ENCODE data around the gene ARID5B. TPM values are rescaled to one million over a fixed set of nuclear protein-coding genes. Genes with fewer than 3 reads are reported as not detected.
"Not testable (repeated sequence)": the region's sequence is repeated elsewhere in the genome, so short reads cannot be mapped to it uniquely, and the experiment has no call there.

ARID5B gene
- total RNA-seq, 2 donors from 2014 or later = 67.9 to 90.1 TPM

DNA sequence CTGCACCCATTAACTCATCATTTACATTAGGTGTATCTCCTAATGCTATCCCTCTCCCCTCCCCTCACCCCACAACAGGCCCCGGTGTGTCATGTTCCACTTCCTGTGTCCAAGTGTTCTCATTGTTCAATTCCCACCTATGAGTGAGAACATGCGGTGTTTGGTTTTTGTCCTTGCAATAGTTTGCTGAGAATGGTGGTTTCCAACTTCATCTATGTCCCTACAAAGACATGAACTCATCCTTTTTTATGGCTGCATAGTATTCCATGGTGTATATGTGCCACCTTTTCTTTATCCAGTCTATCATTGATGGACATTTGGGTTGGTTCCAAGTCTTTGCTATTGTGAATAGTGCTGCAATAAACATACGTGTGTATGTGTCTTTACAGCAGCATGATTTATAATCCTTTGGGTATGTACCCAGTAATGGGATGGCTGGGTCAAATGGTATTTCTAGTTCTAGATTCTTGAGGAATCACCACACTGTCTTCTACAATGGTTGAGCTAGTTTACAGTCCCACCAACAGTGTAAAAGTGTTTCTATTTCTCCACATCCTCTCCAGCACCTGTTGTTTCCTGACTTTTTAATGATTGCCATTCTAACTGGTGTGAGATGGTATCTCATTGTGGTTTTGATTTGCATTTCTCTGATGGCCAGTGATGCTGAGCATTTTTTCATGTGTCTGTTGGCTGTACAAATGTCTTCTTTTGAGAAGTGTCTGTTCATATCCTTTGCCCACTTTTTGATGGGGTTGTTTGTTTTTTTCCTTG, 75.6 kb downstream of the ARID5B start:
- H3K27me3 ChIP-seq (replicated peaks; ENCODE audit: insufficient read depth); H3K36me3 ChIP-seq; H3K4me3 ChIP-seq; intact Hi-C loops (cut with DNase I); H3K9me3 ChIP-seq; H3K27ac ChIP-seq; DNase-seq (ENCODE audit: low spot score): not testable (repeated sequence)
- 88% methylated on average over 3 of the region's 3 CpGs for WGBS
- TF ChIP-seq POLR2AphosphoS5 (IDR thresholded peaks at IDR 0.05) = peak; percentile 27
- peaks cover 21% of the 10 kb centered on the region for H3K4me1 ChIP-seq (replicated peaks)

DNA sequence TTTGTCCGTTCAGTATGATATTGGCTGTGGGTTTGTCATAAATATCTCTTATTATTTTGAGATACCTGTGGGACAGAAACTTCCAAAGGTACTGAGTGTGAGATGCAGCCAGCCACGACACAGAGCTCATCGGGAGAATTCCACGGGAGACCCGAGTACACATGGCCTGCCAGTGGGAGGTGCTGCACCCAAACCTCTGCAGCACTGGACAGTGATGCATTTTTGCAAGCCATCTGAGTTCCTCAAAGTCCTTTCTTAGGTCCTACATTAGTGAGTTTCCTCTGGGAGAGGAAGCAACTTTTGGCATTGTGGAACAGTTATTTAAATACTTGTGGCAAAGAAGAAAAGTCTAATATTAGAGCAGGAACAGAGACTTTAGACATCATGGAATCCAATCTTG, 77.5 kb downstream of the ARID5B start:
- Histone ChIP-seq H3K4me3 (no peak overlapping the region), H3K9me3 (no peaks in the 10 kb centered on the region), H3K4me1 (replicated peaks) (peaks cover 21% of the 10 kb centered on the region), H3K27ac (peak overlapping the region in 1 of 2 donors; percentile 56), H3K36me3 (no peaks in the 10 kb centered on the region), H3K27me3 (replicated peaks; ENCODE audit: insufficient read depth) (no peaks in the 10 kb centered on the region)
- WGBS = 93% methylated on average over 5 of the region's 5 CpGs
- intact Hi-C loops (cut with DNase I) = no loop called here
- TF ChIP-seq, protein P1, sequence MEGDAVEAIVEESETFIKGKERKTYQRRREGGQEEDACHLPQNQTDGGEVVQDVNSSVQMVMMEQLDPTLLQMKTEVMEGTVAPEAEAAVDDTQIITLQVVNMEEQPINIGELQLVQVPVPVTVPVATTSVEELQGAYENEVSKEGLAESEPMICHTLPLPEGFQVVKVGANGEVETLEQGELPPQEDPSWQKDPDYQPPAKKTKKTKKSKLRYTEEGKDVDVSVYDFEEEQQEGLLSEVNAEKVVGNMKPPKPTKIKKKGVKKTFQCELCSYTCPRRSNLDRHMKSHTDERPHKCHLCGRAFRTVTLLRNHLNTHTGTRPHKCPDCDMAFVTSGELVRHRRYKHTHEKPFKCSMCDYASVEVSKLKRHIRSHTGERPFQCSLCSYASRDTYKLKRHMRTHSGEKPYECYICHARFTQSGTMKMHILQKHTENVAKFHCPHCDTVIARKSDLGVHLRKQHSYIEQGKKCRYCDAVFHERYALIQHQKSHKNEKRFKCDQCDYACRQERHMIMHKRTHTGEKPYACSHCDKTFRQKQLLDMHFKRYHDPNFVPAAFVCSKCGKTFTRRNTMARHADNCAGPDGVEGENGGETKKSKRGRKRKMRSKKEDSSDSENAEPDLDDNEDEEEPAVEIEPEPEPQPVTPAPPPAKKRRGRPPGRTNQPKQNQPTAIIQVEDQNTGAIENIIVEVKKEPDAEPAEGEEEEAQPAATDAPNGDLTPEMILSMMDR (IDR thresholded peaks at IDR 0.05) = no peak
- TF ChIP-seq POLR2A (IDR thresholded peaks at IDR 0.05) = no peak
- TF ChIP-seq POLR2AphosphoS5 (IDR thresholded peaks at IDR 0.05) = no peak
- DNase-seq (ENCODE audit: low spot score) = no peak

DNA sequence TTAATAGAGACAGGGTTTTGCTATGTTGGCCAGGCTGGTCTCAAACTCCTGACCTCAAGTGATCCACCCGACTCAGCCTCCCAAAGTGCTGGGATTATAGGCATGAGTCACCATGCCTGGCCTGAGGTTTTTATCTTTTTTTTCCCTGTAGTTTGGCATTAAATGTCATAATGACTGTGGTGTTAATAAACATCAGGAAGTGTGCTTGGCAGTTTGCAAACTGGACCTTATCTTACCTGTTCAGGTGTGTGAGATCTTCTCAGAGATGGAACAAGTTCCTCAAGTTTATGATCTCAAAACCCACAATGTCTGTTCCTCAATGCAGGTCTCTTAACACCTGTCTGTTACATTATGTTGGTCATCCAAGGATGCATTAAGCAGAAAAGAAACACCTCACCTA, 80.0 kb downstream of the ARID5B start:
- TF ChIP-seq POLR2AphosphoS5 (IDR thresholded peaks at IDR 0.05) = peak; percentile 40
- TF ChIP-seq, protein P1 (IDR thresholded peaks at IDR 0.05) = no peak
- DNase-seq (ENCODE audit: low spot score) = no peak
- Histone ChIP-seq H3K36me3 (no peaks in the 10 kb centered on the region), H3K27ac (peak overlapping the region; percentile 23 to 60), H3K27me3 (replicated peaks; ENCODE audit: insufficient read depth) (no peaks in the 10 kb centered on the region), H3K4me1 (replicated peaks) (peaks cover 12% of the 10 kb centered on the region), H3K9me3 (no peaks in the 10 kb centered on the region), H3K4me3 (no peak overlapping the region)
- 19% methylated on average over 1 of the region's 1 CpG for WGBS
- intact Hi-C loops (cut with DNase I) = no loop called here

DNA sequence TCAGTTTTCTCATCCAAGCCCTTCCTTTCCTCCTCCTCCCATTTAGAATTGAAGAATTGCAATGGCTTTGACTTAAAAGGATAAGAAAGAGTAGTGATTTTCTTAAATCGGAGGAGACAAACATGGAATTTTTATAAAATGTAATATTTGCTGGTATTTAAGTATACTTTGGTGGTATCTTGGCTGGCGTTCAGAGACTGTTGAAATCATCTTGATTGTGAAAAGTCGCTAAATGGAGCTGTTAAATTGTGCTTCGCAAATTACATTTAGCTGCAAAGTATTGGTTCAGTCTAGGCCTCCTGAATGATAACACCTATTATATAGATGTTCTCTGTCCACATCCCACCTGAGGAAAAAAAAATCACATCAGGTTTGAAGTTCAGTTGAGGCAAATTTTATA, 81.8 kb downstream of the ARID5B start:
- no peaks in the 10 kb centered on the region for H3K9me3 ChIP-seq
- H3K27me3 ChIP-seq (replicated peaks; ENCODE audit: insufficient read depth) = no peaks in the 10 kb centered on the region
- WGBS = 91% methylated on average over 4 of the region's 4 CpGs
- intact Hi-C loops (cut with DNase I) = no loop called here
- H3K27ac ChIP-seq = no peak overlapping the region
- TF ChIP-seq POLR2A (IDR thresholded peaks at IDR 0.05) (no peak), POLR2AphosphoS5 (IDR thresholded peaks at IDR 0.05) (no peak)
- TF ChIP-seq, protein P1 (IDR thresholded peaks at IDR 0.05) = no peak
- no peak for DNase-seq (ENCODE audit: low spot score)
- H3K36me3 ChIP-seq = no peaks in the 10 kb centered on the region
- no peak overlapping the region for H3K4me3 ChIP-seq
- peaks cover 19% of the 10 kb centered on the region for H3K4me1 ChIP-seq (replicated peaks)

DNA sequence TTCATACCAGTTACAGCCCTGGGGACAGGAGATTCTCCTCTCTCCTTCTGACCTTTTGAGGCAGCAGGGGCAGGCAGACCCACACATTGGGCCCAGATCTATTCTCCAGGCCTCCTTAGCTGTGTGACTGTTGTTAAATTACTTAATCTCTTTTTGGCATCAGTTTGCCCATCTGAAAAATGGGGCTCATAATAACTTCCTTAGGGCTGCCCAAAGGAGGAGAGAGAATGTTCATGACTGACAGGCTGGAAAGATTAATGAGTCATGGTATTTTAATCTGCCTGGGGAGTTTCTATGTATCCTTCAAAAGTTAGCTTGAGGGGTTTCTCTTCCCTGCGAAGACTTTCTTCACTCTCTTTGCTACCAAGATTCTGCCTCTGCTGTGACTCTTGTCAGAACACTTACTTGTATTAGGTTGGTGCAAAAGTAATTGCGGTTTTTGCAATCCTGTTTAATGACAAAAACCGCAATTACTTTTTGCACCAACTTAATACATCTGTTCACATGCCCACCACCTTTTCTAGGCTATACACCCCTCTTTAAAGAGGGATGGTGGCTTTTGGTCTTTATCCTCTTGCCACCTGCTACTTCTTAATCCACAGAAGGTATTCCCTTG, 83.4 kb downstream of the ARID5B start:
- TF ChIP-seq POLR2A (IDR thresholded peaks at IDR 0.05) = no peak
- TF ChIP-seq, protein P1 (IDR thresholded peaks at IDR 0.05) = no peak
- TF ChIP-seq POLR2AphosphoS5 (IDR thresholded peaks at IDR 0.05) = no peak
- WGBS = 97% methylated on average over 3 of the region's 3 CpGs
- H3K27ac ChIP-seq = no peak overlapping the region

More for the DNA sequence above, 83.4 kb downstream of the ARID5B start:
- intact Hi-C loops (cut with DNase I) = loop anchor here (5.0 kb wide), 1 partner anchor 43 kb away; no protein-coding TSS in a partner anchor
- no peak overlapping the region for H3K4me3 ChIP-seq
- H3K36me3 ChIP-seq = no peaks in the 10 kb centered on the region
- H3K27me3 ChIP-seq (replicated peaks; ENCODE audit: insufficient read depth) = no peaks in the 10 kb centered on the region
- no peak for DNase-seq (ENCODE audit: low spot score)
- H3K4me1 ChIP-seq (replicated peaks) = peaks cover 15% of the 10 kb centered on the region
- H3K9me3 ChIP-seq = no peaks in the 10 kb centered on the region

Data from prostate gland (tissue), 2 donors.